ENCODE measurements around the gene GCN1.

DNA sequence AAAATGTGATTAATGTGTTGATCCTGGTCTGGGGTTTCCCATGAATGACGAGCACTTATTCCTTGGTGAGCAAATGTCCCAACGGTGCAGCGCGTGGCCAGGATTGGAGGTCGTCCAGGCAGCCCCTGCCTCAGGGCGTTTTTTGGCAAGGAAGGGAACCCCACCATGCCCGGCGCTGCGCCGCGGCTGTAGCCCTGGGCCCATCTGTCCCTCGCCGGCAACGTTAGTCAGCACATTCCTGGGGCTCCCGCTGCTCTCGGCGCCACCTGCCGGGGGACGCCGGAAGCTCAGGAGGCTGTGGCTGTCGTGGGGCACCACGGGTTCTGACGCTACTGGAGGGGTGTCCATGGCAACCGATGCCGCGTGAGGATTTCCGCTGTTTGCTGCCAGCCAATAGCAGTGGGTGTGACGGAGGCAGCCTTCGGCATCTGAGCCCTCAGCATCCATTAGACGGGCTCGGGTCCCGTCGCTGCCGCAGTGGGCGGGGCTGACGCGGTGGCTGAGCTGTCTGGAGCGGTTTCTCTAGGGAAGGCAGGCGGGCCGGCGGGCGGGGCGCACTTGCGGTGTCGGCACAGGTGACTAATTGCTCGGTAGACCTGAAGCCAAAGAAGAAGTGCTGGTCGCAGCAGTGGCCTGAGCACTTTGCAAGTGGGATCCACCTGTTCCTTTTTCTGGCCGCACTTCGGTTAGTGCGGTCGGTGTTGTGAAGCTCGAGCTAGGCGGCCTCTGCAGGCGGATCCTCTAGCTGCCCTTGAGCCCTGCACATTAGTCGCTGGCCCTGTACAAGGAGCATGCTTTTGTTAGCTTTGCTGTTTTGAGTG, 107.5 kb downstream of the GCN1 start:
- TF ChIP-seq, protein P1, sequence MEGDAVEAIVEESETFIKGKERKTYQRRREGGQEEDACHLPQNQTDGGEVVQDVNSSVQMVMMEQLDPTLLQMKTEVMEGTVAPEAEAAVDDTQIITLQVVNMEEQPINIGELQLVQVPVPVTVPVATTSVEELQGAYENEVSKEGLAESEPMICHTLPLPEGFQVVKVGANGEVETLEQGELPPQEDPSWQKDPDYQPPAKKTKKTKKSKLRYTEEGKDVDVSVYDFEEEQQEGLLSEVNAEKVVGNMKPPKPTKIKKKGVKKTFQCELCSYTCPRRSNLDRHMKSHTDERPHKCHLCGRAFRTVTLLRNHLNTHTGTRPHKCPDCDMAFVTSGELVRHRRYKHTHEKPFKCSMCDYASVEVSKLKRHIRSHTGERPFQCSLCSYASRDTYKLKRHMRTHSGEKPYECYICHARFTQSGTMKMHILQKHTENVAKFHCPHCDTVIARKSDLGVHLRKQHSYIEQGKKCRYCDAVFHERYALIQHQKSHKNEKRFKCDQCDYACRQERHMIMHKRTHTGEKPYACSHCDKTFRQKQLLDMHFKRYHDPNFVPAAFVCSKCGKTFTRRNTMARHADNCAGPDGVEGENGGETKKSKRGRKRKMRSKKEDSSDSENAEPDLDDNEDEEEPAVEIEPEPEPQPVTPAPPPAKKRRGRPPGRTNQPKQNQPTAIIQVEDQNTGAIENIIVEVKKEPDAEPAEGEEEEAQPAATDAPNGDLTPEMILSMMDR (IDR thresholded peaks at IDR 0.05) = peak; percentile 92 to 97 (median 96)
- peak in 2 of 4 donors; percentile 63 to 94 for TF ChIP-seq EP300 (IDR thresholded peaks at IDR 0.05)
